Left hindlimb (tissue), 1 donor: Measurements from ENCODE around the gene ARAP2.
A peak's percentile ranks its signal among the peaks of the same experiment; 100 is the strongest.

Experiments
- DNase-seq: peaks from one replicate; pipeline ENCODE4 v3.0.0-alpha.2; 2018

ARAP2 gene

GRCh38 chr4:36264207-36264826 lies 20.0 kb upstream of the ARAP2 start:
- no peak for DNase-seq

GRCh38 chr4:36260731-36261130 lies 16.4 kb upstream of the ARAP2 start:
- DNase-seq: no peak

DNA sequence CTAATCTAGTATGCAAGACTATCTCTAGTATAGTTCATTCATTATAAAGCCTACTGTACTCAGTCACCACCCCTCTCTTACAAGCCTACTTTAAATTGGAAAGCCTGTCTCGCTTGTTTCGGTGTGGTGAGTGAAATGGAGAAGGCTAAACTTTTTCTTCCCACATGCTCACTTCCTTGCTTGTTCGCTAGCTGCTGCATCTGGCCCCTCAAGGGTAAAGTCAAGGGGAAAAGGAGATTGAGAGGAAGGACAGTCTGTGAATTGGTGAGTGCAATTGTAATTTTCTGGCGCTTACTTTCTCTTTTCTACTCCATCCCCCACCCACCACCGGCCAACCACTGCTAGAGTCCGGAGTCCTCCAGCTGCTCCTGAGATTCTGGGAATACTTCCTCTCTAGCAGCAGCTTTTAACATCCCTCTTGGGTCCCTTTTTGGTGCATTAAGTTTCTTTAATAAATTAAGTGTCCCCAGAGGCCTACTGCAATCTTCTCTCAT lies 12.1 kb upstream of the ARAP2 start:
- DNase-seq: peak; percentile 49

DNA sequence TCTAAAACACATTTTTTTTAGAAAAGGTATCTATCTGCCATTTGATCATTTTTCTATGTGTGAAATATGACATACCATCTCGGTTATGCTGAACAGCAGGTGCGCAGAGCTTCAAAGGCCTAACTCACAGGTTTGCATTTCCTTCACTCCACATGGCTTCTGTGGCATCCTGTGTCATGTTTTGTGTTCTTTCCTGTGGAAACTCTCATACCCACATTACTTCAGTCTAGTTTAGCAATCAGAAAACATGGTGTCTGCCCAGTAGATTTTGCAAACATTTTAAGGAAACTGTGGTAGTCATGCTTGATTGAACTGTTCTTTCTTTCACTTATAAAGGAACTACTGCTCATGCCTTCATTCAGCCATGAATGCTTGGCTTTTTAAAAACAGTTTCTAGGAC lies 11.3 kb upstream of the ARAP2 start:
- DNase-seq: no peak

DNA sequence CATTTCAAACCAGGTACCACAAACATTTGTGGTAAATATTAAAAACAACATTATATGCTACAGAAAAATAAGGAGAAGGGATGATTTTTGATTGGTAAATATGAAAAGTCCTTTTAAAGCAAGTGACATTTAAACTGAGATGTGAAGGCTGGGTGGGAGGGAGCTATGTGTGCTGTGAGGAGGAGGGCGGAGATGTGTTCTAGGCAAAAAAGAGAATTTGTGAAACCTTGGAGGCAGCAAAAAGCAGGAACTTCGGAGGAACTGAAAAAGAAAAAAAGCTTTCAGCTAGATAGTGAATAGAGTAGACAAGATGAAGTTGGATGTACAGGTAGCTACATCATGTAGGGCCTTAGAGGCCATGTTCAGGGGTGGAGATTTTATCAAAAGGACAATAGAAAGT lies 10.1 kb upstream of the ARAP2 start:
- DNase-seq: no peak

DNA sequence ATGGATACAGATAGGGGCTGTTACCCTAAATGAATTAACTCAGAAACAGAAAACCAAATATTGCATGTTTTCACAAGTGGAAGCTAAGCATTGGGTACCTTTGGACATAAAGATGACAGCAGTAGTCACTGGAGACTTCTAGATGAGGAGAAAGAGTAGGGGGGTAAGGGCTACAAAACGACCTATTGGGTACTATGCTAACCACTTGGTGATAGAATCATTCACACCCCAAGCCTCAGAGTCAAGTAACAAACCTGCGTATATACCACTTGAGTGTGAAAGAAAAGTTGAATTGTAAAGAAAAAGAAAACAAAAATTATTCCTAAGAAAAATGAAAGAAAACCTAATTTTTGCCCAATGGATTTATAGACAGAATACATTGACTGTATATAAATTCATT lies 7.7 kb upstream of the ARAP2 start:
- no peak for DNase-seq

GRCh38 chr4:36249610-36250009 lies 5.3 kb upstream of the ARAP2 start:
- DNase-seq: no peak

GRCh38 chr4:36243355-36244256 lies 708 bp downstream of the ARAP2 start:
- peak; percentile 62 for DNase-seq

DNA sequence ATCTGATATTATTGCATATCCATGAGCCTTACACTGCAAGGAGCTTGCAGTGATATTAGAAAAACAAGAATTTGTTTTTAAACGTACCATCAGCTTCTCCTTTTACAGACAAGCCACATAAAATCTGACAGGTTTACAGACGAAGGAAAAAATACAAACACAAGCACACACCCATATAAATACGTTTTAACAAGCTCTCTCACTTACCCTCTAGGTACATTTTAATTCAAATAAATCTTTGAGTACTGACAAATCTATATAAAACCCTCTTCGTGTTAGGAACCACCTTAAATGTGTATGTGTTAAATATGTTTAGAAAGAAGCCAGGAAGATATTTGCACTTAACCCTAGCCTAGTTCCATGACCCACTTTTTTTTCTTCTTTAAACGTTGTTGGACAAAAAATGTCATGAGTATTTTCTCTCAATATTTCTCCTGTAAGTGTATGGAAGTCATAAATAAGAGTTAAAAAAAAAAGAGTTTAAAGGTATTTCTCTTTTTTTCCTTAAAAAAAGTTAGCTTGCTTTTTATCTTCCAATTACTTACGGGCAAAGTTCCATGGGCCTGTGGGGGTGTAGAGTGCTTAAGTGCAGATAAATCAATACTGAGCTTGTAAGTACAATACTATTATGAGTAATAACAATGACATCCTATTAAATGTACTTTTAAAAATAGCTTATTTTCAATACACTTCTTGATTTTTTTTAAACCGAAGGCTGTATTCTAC lies 1.5 kb downstream of the ARAP2 start:
- DNase-seq: no peak

- no peak for DNase-seq
Observed at GRCh38 chr4:36241771-36242170, 2.5 kb downstream of the ARAP2 start.

DNA sequence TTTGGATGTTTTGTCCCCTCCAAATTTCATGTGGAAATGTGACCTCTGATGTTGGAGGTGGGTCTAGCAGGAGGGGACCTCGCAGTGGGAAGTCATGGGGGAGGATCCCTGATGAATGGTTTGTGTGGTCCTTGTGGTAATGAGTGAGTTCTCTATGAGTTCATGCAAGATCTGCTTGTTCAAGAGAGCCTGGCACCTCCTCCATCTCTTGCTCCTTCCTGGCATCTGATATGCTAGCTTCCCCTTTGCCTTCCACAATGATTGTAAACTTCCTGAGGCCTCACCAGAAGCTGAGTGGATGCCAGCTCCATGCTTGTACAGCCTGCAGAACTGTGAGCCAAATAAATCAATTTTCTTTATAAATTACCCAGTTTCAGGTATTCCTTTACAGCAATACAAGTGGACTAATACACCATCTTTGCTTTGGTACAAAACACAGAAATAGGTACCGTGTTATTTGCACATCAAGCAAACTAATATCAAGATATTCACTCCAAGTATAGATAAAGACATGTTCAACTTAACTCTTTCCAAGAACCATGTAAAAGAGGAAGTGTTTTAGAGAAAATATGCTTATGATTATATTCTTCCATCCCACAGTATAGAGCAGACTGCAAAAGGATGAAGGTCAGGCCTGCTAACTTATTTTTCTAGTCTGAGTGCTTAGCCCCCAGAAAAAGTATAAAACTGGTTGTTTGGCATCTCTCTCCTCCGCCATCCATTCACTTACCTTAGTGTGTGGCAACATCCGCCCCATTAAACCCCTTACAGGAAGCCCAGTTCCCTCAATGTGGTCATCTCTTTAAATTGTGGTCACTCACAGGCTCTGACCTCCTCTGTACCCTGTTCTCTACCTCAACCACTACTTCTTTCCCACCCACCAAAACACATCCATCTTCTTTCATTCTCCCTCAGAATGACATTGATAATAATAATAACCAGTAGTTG lies 6.7 kb downstream of the ARAP2 start:
- no peak for DNase-seq

- no peak for DNase-seq
Observed at GRCh38 chr4:36236159-36236558, 8.2 kb downstream of the ARAP2 start.

- no peak for DNase-seq
Observed at GRCh38 chr4:36235306-36235705, 9.0 kb downstream of the ARAP2 start.

- DNase-seq: no peak
Observed at GRCh38 chr4:36233567-36234266, 10.6 kb downstream of the ARAP2 start.

- DNase-seq: no peak
Observed at GRCh38 chr4:36230534-36230933, 13.8 kb downstream of the ARAP2 start.

GRCh38 chr4:36227913-36228312 lies 16.4 kb downstream of the ARAP2 start:
- DNase-seq: no peak

- DNase-seq: no peak
Observed at GRCh38 chr4:36226430-36227227, 17.7 kb downstream of the ARAP2 start.

DNA sequence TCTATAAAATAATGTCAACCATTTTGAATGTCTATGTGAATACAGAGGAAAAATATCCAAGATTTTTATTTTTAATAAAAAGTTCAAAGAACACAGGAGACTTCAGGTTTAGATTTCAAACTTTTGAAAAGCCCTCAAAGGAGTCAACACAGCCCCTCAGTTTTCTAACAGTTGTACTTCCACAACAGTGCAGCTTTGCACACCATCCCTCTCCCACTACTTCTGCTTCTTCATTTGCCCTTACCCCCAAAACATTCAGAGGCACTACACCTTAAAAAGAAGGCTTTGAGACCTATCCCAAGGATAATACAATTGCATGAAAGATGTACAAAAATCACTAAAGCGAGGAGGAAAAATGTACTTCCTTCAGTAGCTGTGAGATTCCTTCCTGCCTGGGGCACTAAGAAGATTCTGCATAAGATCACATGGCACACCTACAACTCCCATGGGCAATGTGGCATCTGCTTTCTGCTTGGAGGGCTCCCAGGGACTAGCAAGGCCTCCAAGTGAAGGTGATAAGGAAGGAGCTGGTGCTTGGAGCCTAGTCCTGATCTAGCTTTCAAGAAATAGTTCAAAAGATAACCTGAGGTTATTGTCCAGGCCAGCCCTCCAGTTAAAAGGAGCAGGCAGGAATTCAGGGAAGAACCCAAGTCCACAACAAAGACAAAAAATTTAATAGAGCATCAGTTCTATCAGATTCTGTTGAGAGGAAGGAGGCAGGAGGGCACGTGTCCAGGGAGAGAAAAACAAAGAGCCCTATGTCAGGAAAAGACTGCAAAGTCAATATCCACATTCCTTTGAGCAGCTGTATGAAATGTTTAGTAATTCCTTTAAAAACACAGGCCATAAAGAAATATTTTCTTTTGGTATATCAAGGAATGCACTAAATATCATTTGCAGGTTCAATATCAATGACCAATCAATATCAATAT lies 19.1 kb downstream of the ARAP2 start:
- no peak for DNase-seq

DNA sequence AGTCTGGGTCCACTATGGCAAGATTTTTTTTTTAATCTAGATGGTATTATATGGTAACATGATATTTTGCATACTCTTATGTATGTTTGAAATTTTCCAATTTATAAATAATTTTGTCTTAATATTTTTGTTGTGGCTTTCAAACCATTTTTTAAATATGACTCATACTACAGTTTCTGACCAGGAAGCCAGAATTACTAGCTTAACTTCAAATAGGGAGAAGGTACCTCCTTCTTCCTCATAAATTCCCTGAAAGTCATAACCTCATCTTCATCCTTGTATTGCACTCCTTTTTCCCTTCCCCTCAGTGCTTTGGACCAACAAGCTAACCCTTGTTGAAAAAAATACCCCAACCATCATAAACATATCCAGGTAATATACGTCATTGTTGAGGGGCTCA lies 21.6 kb downstream of the ARAP2 start:
- DNase-seq: no peak

DNA sequence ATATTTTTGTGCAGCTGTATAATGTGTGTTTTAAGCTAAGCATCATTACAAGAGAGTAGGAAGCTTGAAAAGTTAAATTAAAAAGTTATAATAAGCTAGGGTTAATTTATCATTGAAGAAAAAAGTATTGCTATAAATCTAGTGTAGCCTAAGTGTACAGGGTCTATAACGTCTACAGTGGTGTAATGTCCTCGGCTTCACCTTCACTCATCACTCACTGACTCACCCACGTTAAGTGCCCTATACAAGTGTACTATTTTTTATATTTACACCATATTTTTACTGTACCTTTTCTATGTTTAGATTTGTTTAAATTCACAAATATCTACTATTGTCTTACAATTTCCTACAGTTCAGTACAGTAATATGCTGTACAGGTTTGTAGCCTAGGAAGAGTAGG lies 23.5 kb downstream of the ARAP2 start:
- DNase-seq: no peak
